Breast epithelium (tissue), 3 donors: ENCODE data around the gene ECM1.

Source experiments
- POLR2A ChIP-seq: fragments of 450-650 bp; IDR thresholded peaks from one replicate; pipeline ENCODE4 v1.6.1; 2016; ENCODE audit warnings: antibody characterized with exemption, mild to moderate bottlenecking, moderate library complexity
- POLR2AphosphoS5 ChIP-seq, 3 donors: sonication (generic); formaldehyde crosslinking; IDR thresholded peaks; one replicate each; pipeline ENCODE4 v1.6.1; 2017; ENCODE audit warnings: antibody characterized with exemption in 3 of 3
- TF ChIP-seq, protein P1 (sequence below), 3 donors: fragments of 450-650 bp; IDR thresholded peaks; one replicate each; pipeline ENCODE4 v1.5.1; 2016 to 2017; ENCODE audit warnings: antibody characterized with exemption in 3 of 3, mild to moderate bottlenecking in 3 of 3, moderate library complexity in 3 of 3

DNA sequence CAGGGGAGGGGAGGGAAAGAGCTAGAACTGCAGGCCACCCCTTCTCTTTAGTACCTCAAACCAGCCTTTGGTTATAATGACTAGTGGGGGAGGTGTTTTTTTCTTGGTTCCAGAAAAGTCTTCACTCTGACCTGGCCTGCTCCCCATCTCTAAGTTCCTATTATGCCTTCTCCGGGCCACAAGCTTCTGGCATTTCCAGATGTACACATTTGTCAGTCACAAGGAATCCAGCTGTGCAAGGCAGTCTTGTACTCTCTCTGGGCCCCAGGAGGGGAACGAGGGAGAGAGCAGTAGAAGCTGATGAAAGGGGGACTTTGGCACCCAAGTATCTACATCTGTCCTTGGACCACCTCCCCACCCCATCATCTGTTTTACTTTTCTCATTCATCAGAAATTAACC, 4.9 kb downstream of the ECM1 start:
- TF ChIP-seq POLR2A (no peak), POLR2AphosphoS5 (IDR thresholded peaks at IDR 0.05) (no peak)
- TF ChIP-seq, protein P1, sequence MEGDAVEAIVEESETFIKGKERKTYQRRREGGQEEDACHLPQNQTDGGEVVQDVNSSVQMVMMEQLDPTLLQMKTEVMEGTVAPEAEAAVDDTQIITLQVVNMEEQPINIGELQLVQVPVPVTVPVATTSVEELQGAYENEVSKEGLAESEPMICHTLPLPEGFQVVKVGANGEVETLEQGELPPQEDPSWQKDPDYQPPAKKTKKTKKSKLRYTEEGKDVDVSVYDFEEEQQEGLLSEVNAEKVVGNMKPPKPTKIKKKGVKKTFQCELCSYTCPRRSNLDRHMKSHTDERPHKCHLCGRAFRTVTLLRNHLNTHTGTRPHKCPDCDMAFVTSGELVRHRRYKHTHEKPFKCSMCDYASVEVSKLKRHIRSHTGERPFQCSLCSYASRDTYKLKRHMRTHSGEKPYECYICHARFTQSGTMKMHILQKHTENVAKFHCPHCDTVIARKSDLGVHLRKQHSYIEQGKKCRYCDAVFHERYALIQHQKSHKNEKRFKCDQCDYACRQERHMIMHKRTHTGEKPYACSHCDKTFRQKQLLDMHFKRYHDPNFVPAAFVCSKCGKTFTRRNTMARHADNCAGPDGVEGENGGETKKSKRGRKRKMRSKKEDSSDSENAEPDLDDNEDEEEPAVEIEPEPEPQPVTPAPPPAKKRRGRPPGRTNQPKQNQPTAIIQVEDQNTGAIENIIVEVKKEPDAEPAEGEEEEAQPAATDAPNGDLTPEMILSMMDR (IDR thresholded peaks at IDR 0.05) = no peak
